NCI-H1930 (cell line): Measurements from ENCODE around the gene LIMK2.
"Not testable (repeated sequence)": the region's sequence is repeated elsewhere in the genome, so short reads cannot be mapped to it uniquely, and the experiment has no call there.

ENCODE experiments used
- DNase-seq, 2 experiments: peaks; one replicate each; lab custom pipeline; 2025; lab: John Stamatoyannopoulos, UW

LIMK2 gene

GRCh38 chr22:31244046-31244942, 32.2 kb downstream of the LIMK2 start:
- DNase-seq, result no peak

- no peak for DNase-seq
These were observed 32.9 kb downstream of the LIMK2 start for GRCh38 chr22:31244943-31245451.

GRCh38 chr22:31245998-31246397, 33.9 kb downstream of the LIMK2 start:
- DNase-seq, result not testable (repeated sequence)

DNA sequence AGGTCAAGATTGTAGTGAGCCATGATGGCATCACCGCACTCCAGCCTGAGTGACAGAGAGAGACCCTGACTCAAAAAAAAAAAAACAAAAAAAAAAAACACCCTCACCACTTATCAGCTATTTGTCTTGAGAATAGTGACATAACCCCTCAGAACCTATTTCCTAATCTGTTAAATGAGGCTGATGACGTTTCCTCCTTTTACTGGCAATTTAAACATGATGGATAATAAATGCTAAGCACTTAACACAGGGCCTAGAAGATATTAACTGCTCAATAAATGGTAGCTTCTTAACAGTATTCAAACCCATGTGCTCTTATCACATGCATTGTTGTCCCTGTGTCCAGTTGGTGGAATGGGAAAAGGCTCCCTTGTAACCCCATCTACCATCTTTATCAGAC, 34.6 kb downstream of the LIMK2 start:
- DNase-seq, result no peak

GRCh38 chr22:31247726-31248125, 35.6 kb downstream of the LIMK2 start:
- DNase-seq, result no peak

GRCh38 chr22:31248138-31248745, 36.1 kb downstream of the LIMK2 start:
- DNase-seq, result no peak

DNA sequence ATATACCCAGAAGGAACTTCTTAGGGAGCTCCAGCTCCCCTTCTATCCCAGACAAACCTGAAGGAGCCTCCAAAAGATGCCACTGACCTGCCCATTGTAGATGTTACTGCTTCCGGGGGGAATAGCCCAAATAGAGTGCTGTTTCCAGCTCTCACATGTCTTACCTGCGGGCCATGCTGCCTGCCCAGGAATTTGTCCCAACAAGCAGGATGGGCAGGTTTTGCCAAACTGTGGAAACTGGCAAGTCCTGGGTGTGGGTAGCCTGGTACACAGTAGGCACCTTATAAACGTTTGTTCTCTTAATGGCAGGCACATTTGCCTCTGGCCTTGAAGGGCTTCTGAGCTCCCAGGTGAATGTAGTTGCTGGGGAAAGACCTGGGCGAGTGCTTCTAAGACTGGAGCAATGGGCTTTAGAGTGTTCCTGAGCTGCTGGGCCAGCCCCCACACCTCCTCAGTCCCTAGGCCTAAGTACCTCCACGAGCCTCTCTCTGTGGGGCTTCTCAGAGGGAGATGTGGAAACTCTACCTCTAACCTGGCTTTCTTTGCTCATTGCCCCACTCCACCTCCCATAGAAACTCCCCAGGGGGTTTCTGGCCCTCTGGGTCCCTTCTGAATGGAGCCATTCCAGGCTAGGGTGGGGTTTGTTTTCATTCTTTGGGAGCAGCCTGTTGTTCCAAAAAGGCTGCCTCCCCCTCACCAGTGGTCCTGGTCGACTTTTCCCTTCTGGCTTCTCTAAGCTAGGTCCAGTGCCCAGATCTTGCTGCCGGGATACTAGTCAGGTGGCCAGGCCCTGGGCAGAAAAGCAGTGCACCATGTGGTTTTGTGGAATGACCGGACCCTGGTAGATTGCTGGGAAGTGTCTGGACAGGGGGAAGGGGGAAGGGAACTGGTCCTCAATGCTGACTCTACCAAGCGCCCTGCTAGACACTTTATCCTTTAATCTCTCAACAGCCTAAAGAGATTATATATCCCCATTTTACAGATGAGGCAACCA, 37.2 kb downstream of the LIMK2 start:
- no peak for DNase-seq

DNA sequence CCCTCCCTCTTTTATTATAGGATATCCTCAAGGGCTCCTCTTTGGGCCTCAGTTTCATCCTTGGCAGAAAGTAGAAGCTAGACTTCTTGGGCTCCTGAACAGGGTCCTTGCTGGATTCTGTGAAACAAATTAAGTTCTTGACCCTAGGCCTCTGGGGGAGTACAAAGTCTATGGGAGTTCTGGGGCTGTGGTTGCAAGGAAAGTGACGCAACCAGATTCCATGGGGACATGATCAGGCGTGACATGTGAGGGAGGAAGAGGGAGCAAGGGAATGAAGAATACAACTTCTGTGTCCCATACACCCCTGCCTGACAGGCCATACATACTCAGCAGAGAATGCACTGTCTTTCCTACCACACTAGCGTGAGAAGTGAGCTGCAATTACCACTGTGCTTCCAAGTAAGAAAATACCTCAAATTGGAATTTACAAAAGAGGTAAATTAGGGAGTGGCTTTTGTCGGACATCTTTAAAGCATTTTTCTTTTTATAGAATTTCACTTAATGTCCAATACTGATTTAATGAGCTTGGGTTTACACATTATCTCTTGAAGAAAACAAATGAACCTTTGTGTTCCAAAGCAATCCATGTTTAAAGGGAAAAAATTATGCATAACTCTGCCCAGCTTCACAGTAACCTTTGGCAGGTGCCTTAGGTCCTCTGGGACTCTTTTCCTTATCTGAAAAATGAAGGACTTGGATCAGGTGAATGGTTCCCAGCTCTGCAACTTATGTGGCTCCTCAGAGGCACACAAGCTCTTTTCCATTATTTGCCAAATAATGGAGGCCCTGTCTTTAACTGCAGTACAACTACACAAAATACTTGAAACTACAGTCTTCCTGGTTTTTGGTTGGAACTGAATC, 38.9 kb downstream of the LIMK2 start:
- no peak for DNase-seq

- no peak for DNase-seq
These were observed 41.9 kb downstream of the LIMK2 start for GRCh38 chr22:31253949-31254348.

GRCh38 chr22:31259798-31260473, 47.8 kb downstream of the LIMK2 start:
- DNase-seq, result no peak

GRCh38 chr22:31260474-31260856, 48.4 kb downstream of the LIMK2 start:
- no peak for DNase-seq

- DNase-seq, result no peak
These were observed 50.4 kb downstream of the LIMK2 start for GRCh38 chr22:31262312-31263133.

DNA sequence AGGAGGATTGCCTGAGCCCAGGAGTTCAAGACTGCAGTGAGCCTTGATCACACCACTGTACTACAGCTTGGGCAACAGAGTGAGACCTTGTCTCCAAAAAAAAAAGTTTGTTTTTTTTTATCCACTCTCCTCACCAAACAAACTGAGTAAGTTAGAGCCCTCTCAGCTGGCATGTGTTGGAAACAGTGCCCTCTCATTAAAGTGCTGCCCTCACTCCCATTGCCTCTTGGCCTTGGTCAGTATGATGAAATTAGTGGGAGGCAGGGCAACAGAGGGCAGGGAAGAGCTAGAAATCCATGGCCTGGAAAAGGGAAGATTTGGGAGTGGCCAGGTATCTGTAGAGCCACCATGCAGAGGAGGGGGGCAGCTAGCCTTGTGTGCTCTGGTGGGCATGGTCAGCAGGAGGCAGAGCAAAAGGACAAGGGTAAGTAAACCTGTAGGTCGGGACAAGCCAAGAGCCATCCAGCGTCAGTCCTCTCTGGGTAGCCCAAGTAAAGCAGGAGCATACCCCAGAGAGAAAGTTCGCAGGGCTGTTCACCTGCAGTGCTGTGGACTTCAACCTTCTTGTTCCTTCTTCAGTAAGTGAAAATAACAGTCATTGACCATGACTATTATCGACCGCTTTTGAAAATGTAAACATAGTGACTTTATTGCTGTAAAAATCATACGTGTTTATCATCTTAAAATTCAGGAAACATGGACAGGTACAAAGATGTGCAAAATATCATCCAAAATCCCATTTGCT, 52.0 kb downstream of the LIMK2 start:
- DNase-seq, result no peak

DNA sequence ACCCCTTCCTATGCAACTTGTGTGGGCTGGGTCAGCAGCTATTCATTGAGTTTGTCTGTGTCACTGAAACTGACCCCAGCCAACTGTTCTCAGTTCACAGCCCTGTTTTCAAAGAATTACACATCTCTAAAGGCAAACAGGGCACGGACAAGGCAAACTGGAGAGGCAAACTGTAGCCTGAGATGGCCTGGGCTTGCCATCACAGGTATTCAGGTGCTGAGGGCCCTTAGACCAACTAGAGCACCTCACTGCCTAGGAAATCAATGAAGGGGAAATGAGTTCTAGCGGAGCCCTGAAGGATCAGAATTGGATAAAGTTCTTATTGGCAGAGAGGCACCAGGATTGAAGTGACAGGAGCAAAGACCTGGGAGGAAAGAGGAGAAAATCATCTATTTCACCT, 56.2 kb downstream of the LIMK2 start:
- no peak for DNase-seq

DNA sequence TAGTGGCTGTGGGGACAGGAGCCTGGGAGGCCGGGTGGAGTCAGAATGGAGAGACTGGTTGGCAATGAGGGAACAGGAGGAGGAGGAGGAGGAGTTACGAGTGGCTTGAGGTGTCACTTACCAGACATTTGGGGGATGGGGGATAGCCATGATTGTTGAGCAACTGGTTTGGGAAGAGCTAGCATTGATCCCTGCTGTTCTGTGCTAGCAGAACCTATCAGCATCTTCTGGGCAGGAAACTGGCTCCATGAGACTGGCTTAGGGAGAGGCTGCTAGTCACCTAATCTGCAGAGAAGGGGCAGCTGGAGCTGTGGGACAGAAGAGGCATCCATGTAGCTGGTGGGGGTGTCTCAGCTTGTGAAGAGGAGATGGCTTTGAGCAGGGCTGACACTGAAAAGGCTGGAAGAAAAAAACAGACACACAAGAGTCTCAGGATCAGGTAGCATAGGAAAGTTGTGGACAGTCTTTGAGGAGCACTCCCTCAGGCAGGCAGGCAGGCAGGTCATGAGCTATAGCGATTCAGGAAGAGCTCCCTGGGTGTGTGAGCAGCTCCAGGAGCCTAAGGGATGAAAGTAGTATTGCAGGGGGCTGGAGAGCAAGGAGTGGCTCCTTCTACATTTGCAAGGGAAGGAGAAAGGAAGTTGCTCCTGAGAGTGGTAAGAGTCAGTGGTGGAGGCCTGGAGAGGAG, 57.9 kb downstream of the LIMK2 start:
- DNase-seq, result no peak

DNA sequence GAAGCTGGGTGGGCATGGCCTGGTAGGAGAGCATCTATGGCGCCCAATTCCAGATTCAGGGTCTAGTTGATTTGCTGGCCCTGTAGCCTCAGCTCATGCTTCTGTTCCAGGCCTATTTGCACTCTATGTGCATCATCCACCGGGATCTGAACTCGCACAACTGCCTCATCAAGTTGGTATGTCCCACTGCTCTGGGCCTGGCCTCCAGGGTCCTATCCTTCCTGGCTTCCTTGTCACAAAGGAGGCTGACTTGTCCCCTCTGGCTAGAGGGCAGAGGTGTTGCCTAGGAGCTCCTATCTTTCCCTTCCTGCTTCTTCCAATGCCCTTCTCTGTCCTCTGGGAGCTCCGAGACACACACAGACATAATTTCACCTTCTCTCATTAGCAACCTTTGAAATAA, 58.9 kb downstream of the LIMK2 start:
- DNase-seq, result no peak

- no peak for DNase-seq
These were observed 59.4 kb downstream of the LIMK2 start for GRCh38 chr22:31271485-31271884.
